ENCODE data around the gene IPO11. TPM values are rescaled to one million over a fixed set of nuclear protein-coding genes. Genes with fewer than 3 reads are reported as not detected.

Gene IPO11
- 63.1 and 63.8 TPM in 2 replicates for total RNA-seq

DNA sequence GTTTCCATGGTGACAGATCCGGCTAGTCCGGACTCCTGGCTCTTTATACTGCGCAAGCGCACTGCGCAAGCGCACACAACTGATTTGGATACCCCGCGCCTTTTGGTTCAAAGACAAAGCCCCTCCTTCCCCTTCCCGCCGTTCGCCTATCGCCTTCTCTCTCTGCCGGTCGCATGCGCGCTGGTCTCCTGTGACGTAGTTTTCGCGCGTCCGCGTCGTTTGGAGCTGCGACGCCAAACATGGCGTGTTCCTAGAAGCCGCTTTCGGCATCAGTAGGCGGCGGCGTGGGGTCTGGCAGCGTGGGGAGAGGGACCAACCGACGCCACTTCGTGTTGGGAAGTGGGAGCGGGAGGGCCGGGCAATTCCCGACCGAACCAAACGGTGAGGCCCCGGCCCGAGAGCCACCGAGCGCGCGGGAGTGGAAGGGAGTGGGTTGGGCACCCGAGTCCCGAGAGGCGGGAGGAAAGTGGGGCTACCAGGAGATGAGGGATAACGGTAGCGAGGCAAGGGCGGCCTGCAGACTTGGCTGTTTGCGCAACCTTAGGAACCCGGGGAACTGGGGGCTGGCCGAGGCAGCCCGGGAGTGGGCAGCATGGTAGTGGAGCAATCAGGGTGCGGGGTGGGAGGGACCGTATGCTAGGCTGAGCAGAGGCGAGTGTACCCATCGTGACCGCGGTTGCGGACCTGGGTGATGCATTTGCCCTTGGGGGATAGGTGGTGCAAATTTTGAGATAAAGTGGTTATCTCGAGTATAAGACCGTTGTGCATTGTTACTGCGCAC, at the start of gene IPO11:
Gene IPO11, plus strand, starts transcription at position 215 of the 781 bp plus-strand sequence. CDS start 24,517 bp downstream, outside the sequence.

DNA sequence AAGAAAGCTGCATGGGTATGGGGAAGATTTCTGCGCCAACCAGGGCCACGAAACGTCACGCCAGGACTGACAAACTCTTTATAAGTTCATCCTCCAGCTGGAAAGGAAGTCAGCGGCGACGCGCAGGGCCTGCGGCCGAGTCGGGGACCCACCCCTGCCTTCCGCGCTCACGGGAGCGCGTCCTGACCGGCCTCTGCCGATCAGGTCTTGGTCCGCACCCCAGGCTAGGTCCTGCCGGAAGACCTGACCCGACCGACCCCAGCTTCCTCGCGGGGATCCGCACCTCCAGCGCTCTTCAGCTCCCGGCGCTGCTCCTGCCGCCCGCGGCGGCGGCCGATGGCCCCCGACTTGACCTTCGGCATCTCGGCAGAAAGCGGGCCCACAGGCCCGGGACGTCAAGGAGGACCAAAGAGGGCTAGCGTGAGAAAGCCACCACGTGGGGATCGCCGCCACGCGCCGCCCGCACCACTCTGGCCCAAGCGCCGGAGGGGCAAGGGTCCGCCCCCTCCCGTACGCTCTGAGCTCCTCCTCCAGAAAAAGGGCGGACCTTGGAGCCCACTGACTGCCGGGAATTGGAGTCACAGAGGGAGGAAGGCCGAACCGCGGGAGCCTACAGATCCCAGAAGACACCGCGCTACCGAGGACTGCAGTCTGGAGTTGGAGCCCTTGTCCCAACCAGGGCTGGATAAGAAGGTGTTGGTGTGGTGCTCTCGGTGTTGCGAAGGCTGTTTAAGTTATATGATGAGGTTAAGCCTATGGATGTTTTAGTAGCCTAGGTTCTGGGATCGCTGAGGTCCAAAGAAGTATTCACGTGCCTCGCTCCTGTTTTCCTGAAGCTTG, 8.9 kb upstream of the IPO11 start, which contains the start of gene DIMT1:
Gene DIMT1, minus strand, starts transcription at position 495 of the 840 bp plus-strand sequence. Its CDS starts 133 bp downstream, at position 362.

DNA sequence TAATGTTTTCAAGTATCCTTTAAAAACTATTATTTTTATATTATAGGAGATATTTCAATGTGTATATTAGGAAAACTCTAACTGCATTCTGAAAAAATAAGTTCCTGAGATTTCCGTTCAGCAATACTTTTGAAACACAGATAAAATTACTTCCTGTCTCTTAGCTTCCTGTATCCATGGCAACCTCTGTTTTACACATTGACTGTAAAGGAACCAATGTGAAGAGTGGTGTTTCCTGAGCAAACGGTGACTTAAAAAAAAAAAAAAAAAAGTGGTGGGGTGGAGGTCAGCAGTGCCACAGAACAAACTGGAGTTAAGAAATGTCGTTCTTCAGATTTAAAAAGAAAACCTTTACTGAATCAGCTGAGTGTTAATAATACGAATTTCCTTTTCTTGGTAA, 166.0 kb downstream of the IPO11 start, which contains the start of gene LRRC70:
Gene LRRC70, plus strand, starts transcription at position 280 of the 400 bp plus-strand sequence. CDS start 620 bp downstream, outside the sequence.

Other genes starting within 250 kb of the IPO11 start
- gene KIF2A, start 106.6 kb upstream of the IPO11 start, total RNA-seq, result 36.4 and 38.4 TPM in 2 replicates
- gene DIMT1, start 8.9 kb upstream of the IPO11 start, total RNA-seq, result 47.3 and 58.3 TPM in 2 replicates
- gene LRRC70, start 166.1 kb downstream of the IPO11 start, total RNA-seq, result 18.3 and 19.9 TPM in 2 replicates

All from mammary microvascular endothelial cell (primary cell).